ENCODE data around the gene SLFN13. TPM values are rescaled to one million over a fixed set of nuclear protein-coding genes. Genes with fewer than 3 reads are reported as not detected.

Gene SLFN13
- total and polyA plus RNA-seq, 9 of the 15 experiments (the other 6 are each of a cell fraction or from before 2014, with no cell fraction given): 0.04 to 0.49 (median 0.17) TPM

DNA sequence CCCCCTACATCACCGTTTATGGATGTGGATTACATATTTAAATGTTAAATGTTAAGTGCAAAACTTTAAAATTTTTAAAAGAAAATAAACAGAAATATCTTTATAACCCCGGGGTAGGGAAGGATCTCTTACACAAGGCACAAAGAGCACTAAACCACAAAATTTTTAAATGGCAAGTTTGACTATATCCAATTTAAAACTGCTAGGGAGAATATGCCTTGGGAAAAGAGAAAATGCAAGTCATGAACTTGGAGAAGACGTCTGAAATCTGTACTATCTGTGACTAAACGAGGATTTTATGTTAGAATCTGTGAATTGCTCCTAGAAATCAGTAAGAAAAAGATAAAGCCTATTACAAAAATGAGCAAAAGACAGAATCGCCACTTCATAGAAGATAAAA is 28.7 kb upstream of the SLFN13 start:
- CTCF ChIA-PET (ENCODE audit: low intra/inter-chr PET ratio): no interaction called here
- TF ChIP-seq SETDB1 (IDR thresholded peaks at IDR 0.05; ENCODE audit: low read length) (no peak), POLR2AphosphoS5 (IDR thresholded peaks at IDR 0.05; ENCODE audit: control insufficient read depth, insufficient read depth, low read depth, low read length) (no peak), ZNF354B (CRISPR knock-in tag; IDR thresholded peaks at IDR 0.05) (no peak), SP1 (CRISPR knock-in tag; IDR thresholded peaks at IDR 0.05) (no peak), GTF2B (IDR thresholded peaks at IDR 0.05; ENCODE audit: extremely low read depth, insufficient read length) (no peak), THAP7 (CRISPR knock-in tag; IDR thresholded peaks at IDR 0.05) (no peak), ZNF561 (CRISPR knock-in tag; conservative IDR thresholded peaks at IDR 0.05) (no peak), ZNF668 (CRISPR knock-in tag; IDR thresholded peaks at IDR 0.05) (no peak), BHLHE40 (IDR thresholded peaks at IDR 0.05; ENCODE audit: low read length) (no peak), ZNF143 (CRISPR knock-in tag; IDR thresholded peaks at IDR 0.05) (no peak), SMARCA4 (IDR thresholded peaks at IDR 0.05) (no peak), ZNF282 (CRISPR knock-in tag; IDR thresholded peaks at IDR 0.05) (no peak), ZNF57 (CRISPR knock-in tag; IDR thresholded peaks at IDR 0.05) (no peak), EP400 (IDR thresholded peaks at IDR 0.05) (no peak)
- TF ChIP-seq, protein P1, sequence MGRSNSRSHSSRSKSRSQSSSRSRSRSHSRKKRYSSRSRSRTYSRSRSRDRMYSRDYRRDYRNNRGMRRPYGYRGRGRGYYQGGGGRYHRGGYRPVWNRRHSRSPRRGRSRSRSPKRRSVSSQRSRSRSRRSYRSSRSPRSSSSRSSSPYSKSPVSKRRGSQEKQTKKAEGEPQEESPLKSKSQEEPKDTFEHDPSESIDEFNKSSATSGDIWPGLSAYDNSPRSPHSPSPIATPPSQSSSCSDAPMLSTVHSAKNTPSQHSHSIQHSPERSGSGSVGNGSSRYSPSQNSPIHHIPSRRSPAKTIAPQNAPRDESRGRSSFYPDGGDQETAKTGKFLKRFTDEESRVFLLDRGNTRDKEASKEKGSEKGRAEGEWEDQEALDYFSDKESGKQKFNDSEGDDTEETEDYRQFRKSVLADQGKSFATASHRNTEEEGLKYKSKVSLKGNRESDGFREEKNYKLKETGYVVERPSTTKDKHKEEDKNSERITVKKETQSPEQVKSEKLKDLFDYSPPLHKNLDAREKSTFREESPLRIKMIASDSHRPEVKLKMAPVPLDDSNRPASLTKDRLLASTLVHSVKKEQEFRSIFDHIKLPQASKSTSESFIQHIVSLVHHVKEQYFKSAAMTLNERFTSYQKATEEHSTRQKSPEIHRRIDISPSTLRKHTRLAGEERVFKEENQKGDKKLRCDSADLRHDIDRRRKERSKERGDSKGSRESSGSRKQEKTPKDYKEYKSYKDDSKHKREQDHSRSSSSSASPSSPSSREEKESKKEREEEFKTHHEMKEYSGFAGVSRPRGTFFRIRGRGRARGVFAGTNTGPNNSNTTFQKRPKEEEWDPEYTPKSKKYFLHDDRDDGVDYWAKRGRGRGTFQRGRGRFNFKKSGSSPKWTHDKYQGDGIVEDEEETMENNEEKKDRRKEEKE (IDR thresholded peaks at IDR 0.05; ENCODE audit: borderline replicate concordance in 1 of 2, control insufficient read depth in 1 of 2, low read depth in 2 of 2, low read length in 1 of 2): no peak
- TF ChIP-seq, protein P2, sequence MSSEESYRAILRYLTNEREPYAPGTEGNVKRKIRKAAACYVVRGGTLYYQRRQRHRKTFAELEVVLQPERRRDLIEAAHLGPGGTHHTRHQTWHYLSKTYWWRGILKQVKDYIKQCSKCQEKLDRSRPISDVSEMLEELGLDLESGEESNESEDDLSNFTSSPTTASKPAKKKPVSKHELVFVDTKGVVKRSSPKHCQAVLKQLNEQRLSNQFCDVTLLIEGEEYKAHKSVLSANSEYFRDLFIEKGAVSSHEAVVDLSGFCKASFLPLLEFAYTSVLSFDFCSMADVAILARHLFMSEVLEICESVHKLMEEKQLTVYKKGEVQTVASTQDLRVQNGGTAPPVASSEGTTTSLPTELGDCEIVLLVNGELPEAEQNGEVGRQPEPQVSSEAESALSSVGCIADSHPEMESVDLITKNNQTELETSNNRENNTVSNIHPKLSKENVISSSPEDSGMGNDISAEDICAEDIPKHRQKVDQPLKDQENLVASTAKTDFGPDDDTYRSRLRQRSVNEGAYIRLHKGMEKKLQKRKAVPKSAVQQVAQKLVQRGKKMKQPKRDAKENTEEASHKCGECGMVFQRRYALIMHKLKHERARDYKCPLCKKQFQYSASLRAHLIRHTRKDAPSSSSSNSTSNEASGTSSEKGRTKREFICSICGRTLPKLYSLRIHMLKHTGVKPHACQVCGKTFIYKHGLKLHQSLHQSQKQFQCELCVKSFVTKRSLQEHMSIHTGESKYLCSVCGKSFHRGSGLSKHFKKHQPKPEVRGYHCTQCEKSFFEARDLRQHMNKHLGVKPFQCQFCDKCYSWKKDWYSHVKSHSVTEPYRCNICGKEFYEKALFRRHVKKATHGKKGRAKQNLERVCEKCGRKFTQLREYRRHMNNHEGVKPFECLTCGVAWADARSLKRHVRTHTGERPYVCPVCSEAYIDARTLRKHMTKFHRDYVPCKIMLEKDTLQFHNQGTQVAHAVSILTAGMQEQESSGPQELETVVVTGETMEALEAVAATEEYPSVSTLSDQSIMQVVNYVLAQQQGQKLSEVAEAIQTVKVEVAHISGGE (CRISPR knock-in tag; IDR thresholded peaks at IDR 0.05): no peak

More for the DNA sequence above, 28.7 kb upstream of the SLFN13 start:
- Histone ChIP-seq H3K27ac (ENCODE audit: extremely low read depth, low read depth, low read length) (no peak overlapping the region), H3K9me1 (ENCODE audit: control insufficient read depth, insufficient read depth, low read length) (no peaks in the 10 kb centered on the region), H2AFZ (ENCODE audit: low read depth, low read length) (no peak overlapping the region), H3K9ac (ENCODE audit: insufficient read depth in 1 of 2, low read depth in 2 of 2, low read length in 2 of 2) (no peak overlapping the region), H3K36me3 (ENCODE audit: control insufficient read depth, insufficient read depth, low read length) (no peaks in the 10 kb centered on the region), H3K4me2 (ENCODE audit: insufficient read depth, low read length) (no peak overlapping the region), H4K20me1 (replicated peaks; ENCODE audit: control insufficient read depth, insufficient read depth, low read length) (no peaks in the 10 kb centered on the region), H3K79me2 (ENCODE audit: control insufficient read depth, insufficient read depth, low read length) (no peaks in the 10 kb centered on the region), H3K27me3 (ENCODE audit: control insufficient read depth in 2 of 2, insufficient read depth in 2 of 2, low read length in 2 of 2) (no peaks in the 10 kb centered on the region; a peak in 2 of 5 replicates), H3K4me3 (no peak overlapping the region), H3K4me1 (replicated peaks in 1 of 2; ENCODE audit: control insufficient read depth in 2 of 2, insufficient read depth in 2 of 2, low read length in 2 of 2) (no peaks in the 10 kb centered on the region), H3K9me3 (replicated peaks; ENCODE audit: control insufficient read depth, insufficient read depth, low read depth, low read length) (no peaks in the 10 kb centered on the region)
- no peak for FAIRE-seq
- no peak for ATAC-seq
- WGBS (ENCODE audit: insufficient coverage, low coverage, missing lambda C conversion rate): 0% methylated on average over 5 of the region's 5 CpGs
- intact Hi-C loops (cut with micrococcal nuclease) (loop anchor here (10.0 kb wide), 1 partner anchor 58 kb away; the partner anchor contains the start of gene SLFN12L), in situ Hi-C loops (cut with MboI) (no loop called here)
- DNase-seq (ENCODE audit: extremely low read depth in 1 of 4, low spot score in 3 of 4): no peak
- no TSS peak for BruUV-seq (replicated peaks)
- POLR2A ChIA-PET: no interaction called here

Data from K562 (cell line).